ENCODE data around the gene IRF5. TPM values are rescaled to one million over a fixed set of nuclear protein-coding genes. Genes with fewer than 3 reads are reported as not detected.

The IRF5 gene
- total and polyA plus RNA-seq, 2 donors (not counting 1 experiment from before 2014, with no cell fraction given), result 91.3 to 135 TPM

GRCh38 chr7:128919241-128919640, 18.5 kb upstream of the IRF5 start:
- H4K20me1 ChIP-seq (ENCODE audit: control insufficient read depth, insufficient read depth, low read length, poor library complexity, severe bottlenecking), result no peaks in the 10 kb centered on the region
- no peak overlapping the region for H3K4me2 ChIP-seq (replicated peaks; ENCODE audit: low read depth, low read length, poor library complexity, severe bottlenecking)
- H3K27ac Mint-ChIP-seq, result no peak overlapping the region
- H3K4me3 ChIP-seq (ENCODE audit: control extremely low read depth in 1 of 5, extremely low read depth in 1 of 5, insufficient read depth in 1 of 5, low read depth in 2 of 5, low read length in 4 of 5), result no peak overlapping the region
- peaks cover 18% of the 10 kb centered on the region for H3K4me1 Mint-ChIP-seq
- ATAC-seq (ENCODE audit: low read depth) (no peak), DNase-seq (no peak)
- H3K9me3 ChIP-seq (ENCODE audit: control extremely low read depth in 1 of 3, control insufficient read depth in 2 of 3, insufficient read depth in 1 of 3, low read length in 2 of 3), result no peaks in the 10 kb centered on the region
- H3K4me3 Mint-ChIP-seq, result no peak overlapping the region
- no peaks in the 10 kb centered on the region for H3K9me3 Mint-ChIP-seq (ENCODE audit: insufficient read depth)
- no peak overlapping the region for H2AFZ ChIP-seq (ENCODE audit: insufficient read depth, low read depth, low read length, poor library complexity, severe bottlenecking)
- no peak overlapping the region for H3K27ac ChIP-seq (ENCODE audit: low read length in 2 of 2)
- H3K9ac ChIP-seq (ENCODE audit: low read length), result no peak overlapping the region
- ChIA-PET CTCF (interaction anchor here (1.0 to 1.6 kb wide), 3 partner anchors 9 to 29 kb away, joined by 3 to 4 read pairs (median 3); partner anchors contain the start of gene KCP), POLR2A (no interaction called here)
- peaks cover 0 to 13% (median 2%) of the 10 kb centered on the region in 4 experiments for H3K27me3 ChIP-seq (replicated peaks in 1 of 4; ENCODE audit: control extremely low read depth in 1 of 4, control insufficient read depth in 3 of 4, insufficient read depth in 4 of 4, low read length in 3 of 4)
- no peaks in the 10 kb centered on the region for H3K36me3 ChIP-seq (replicated peaks in 1 of 2; ENCODE audit: control extremely low read depth in 1 of 2, control insufficient read depth in 1 of 2, extremely low read depth in 1 of 2, insufficient read depth in 2 of 2, low read length in 1 of 2)
- WGBS (ENCODE audit: insufficient coverage), result 89% methylated on average over 5 of the region's 6 CpGs
- TF ChIP-seq EZH2 (IDR thresholded peaks at IDR 0.05; ENCODE audit: borderline replicate concordance, insufficient read depth, low read depth, low read length, poor library complexity, severe bottlenecking) (no peak), CTCF (IDR thresholded peaks at IDR 0.05) (no peak)
- intact Hi-C loops (cut with micrococcal nuclease), result no loop called here
- no peaks in the 10 kb centered on the region for H3K79me2 ChIP-seq (ENCODE audit: control insufficient read depth, insufficient read depth, low read length)
- H3K27me3 Mint-ChIP-seq, result peaks cover 10% of the 10 kb centered on the region
- peaks cover 11 to 14% of the 10 kb centered on the region in 2 donors for H3K4me1 ChIP-seq (ENCODE audit: control insufficient read depth in 2 of 2, insufficient read depth in 2 of 2, low read length in 2 of 2)

GRCh38 chr7:128919881-128920799, 17.6 kb upstream of the IRF5 start:
- CTCF ChIA-PET, result interaction anchor here (1.0 to 1.1 kb wide), 2 partner anchors 10 to 171 kb away, joined by 3 read pairs; partner anchors contain the start of gene KCP
- Histone ChIP-seq H3K4me2 (replicated peaks; ENCODE audit: low read depth, low read length, poor library complexity, severe bottlenecking) (no peak overlapping the region), H4K20me1 (ENCODE audit: control insufficient read depth, insufficient read depth, low read length, poor library complexity, severe bottlenecking) (no peaks in the 10 kb centered on the region), H2AFZ (ENCODE audit: insufficient read depth, low read depth, low read length, poor library complexity, severe bottlenecking) (no peak overlapping the region), H3K4me3 (ENCODE audit: control extremely low read depth in 1 of 5, extremely low read depth in 1 of 5, insufficient read depth in 1 of 5, low read depth in 2 of 5, low read length in 4 of 5) (no peak overlapping the region), H3K4me1 (ENCODE audit: control insufficient read depth in 2 of 2, insufficient read depth in 2 of 2, low read length in 2 of 2) (peaks cover 4 to 5% of the 10 kb centered on the region in 2 donors), H3K27me3 (replicated peaks in 1 of 4; ENCODE audit: control extremely low read depth in 1 of 4, control insufficient read depth in 3 of 4, insufficient read depth in 4 of 4, low read length in 3 of 4) (peaks cover 0 to 11% (median 2%) of the 10 kb centered on the region in 4 experiments), H3K9ac (ENCODE audit: low read length) (no peak overlapping the region), H3K79me2 (ENCODE audit: control insufficient read depth, insufficient read depth, low read length) (no peaks in the 10 kb centered on the region), H3K9me3 (ENCODE audit: control extremely low read depth in 1 of 3, control insufficient read depth in 2 of 3, insufficient read depth in 1 of 3, low read length in 2 of 3) (no peaks in the 10 kb centered on the region), H3K27ac (ENCODE audit: low read length in 2 of 2) (no peak overlapping the region), H3K36me3 (replicated peaks in 1 of 2; ENCODE audit: control extremely low read depth in 1 of 2, control insufficient read depth in 1 of 2, extremely low read depth in 1 of 2, insufficient read depth in 2 of 2, low read length in 1 of 2) (no peaks in the 10 kb centered on the region)
- POLR2A ChIA-PET, result no interaction called here
- intact Hi-C loops (cut with micrococcal nuclease), result no loop called here
- Mint-ChIP-seq H3K4me3 (no peak overlapping the region), H3K4me1 (peaks cover 12% of the 10 kb centered on the region), H3K9me3 (ENCODE audit: insufficient read depth) (no peaks in the 10 kb centered on the region), H3K27ac (no peak overlapping the region), H3K27me3 (peaks cover 8% of the 10 kb centered on the region)
- TF ChIP-seq CTCF (IDR thresholded peaks at IDR 0.05) (no peak), EZH2 (IDR thresholded peaks at IDR 0.05; ENCODE audit: borderline replicate concordance, insufficient read depth, low read depth, low read length, poor library complexity, severe bottlenecking) (no peak)
- DNase-seq (no peak), ATAC-seq (ENCODE audit: low read depth) (no peak)
- 72% methylated on average over 12 of the region's 14 CpGs for WGBS (ENCODE audit: insufficient coverage)

Data from B cell (primary cell).